K562 (cell line): Measurements from ENCODE around the gene NCAPG2. TPM values are rescaled to one million over a fixed set of nuclear protein-coding genes. Genes with fewer than 3 reads are reported as not detected.

Source experiments
- ATAC-seq: fragments of 200-7000 bp; cut with Tn5 transposase; 3 replicates; pipeline ENCODE4 v1.9.1; 2020; ENCODE audit warnings: moderate library complexity
- BruUV-seq: library from RNA; stranded (reverse); fragments of 400-500 nt; replicated peaks from 2 replicates; lab custom pipeline; 2021; lab: Mats Ljungman, UMichigan
- CTCF ChIA-PET: fragments of 300-600 bp; formaldehyde crosslinking; extraction: SDS; loops from one replicate; lab custom pipeline; 2021; ENCODE audit warnings: low intra/inter-chr PET ratio; lab: Yijun Ruan, JAX
- POLR2A ChIA-PET: fragments of 300-600, 350-650 bp; sonication (Branson Sonifier 250); formaldehyde crosslinking; extraction: SDS; loops from one replicate; lab custom pipeline; 2021; ENCODE audit warnings: antibody characterized with exemption, inconsistent platforms; lab: Yijun Ruan, JAX
- DNase-seq, 4 experiments: peaks; one replicate each; pipeline versions ENCODE4 v3.0.0 to v3.0.0-alpha.2; 2011 to 2018; ENCODE audit warnings: low spot score in 3 of 4, mixed read lengths in 3 of 4; ENCODE audit errors: extremely low read depth in 1 of 4
- FAIRE-seq: peaks from 2 replicates; lab custom pipeline; 2011; peaks lifted over from hg19 to GRCh38; lab: Jason Lieb, UNC
- H2AFZ ChIP-seq: 2 replicates; pipeline ENCODE4 v1.6.0; 2011; ENCODE audit warnings: low read depth, low read length, control low read depth, inconsistent platforms
- H3K27ac ChIP-seq: fragments of 200-600 bp; 3 replicates; pipeline ENCODE4 v1.8.0; 2011; ENCODE audit warnings: low read depth, mild to moderate bottlenecking, control low read depth, inconsistent platforms, low read length, moderate library complexity, mixed read lengths; ENCODE audit errors: extremely low read depth
- H3K27me3 ChIP-seq, 2 experiments: fragments of 300-600 bp in 1 of 2; 2 replicates in 1 of 2; 3 replicates in 1 of 2; pipeline versions ENCODE4 v1.6.0 to v1.8.0; 2011; ENCODE audit warnings: inconsistent platforms in 2 of 2, low read length in 2 of 2, mild to moderate bottlenecking in 1 of 2, mixed read lengths in 1 of 2, moderate library complexity in 1 of 2; ENCODE audit not compliant: control insufficient read depth in 2 of 2, insufficient read depth in 2 of 2
- H3K36me3 ChIP-seq: fragments of 300-600 bp; 3 replicates; pipeline ENCODE4 v1.8.0; 2011; ENCODE audit warnings: mild to moderate bottlenecking, low read length, inconsistent platforms; ENCODE audit not compliant: control insufficient read depth, insufficient read depth
- H3K4me1 ChIP-seq, 2 experiments: fragments of 200-600 bp in 1 of 2; replicated peaks in 1 of 2; 2 replicates in 1 of 2; 3 replicates in 1 of 2; pipeline versions ENCODE4 v1.5.1 to v1.8.0; 2011; ENCODE audit warnings: inconsistent platforms in 2 of 2, low read length in 2 of 2, mild to moderate bottlenecking in 1 of 2, mixed read lengths in 1 of 2, moderate library complexity in 1 of 2; ENCODE audit not compliant: control insufficient read depth in 2 of 2, insufficient read depth in 2 of 2
- H3K4me2 ChIP-seq: 2 replicates; pipeline ENCODE4 v1.6.1; 2011; ENCODE audit warnings: low read length, control low read depth, inconsistent platforms, mixed read lengths; ENCODE audit not compliant: insufficient read depth
- H3K4me3 ChIP-seq: fragments of 200-600 bp; sonication (generic), shearing (Covaris generic); 2 replicates; pipeline ENCODE4 v1.5.1; 2016; ENCODE audit warnings: control low read depth, inconsistent platforms
- H3K79me2 ChIP-seq: fragments of 200-600 bp; 3 replicates; pipeline ENCODE4 v1.8.0; 2011; ENCODE audit warnings: low read length, inconsistent platforms; ENCODE audit not compliant: control insufficient read depth, insufficient read depth
- H3K9ac ChIP-seq, 2 experiments: 2 replicates each; pipeline versions ENCODE4 v1.6.0 to v1.6.1; 2011; ENCODE audit warnings: low read depth in 2 of 2, low read length in 2 of 2, control low read depth in 1 of 2, inconsistent platforms in 1 of 2, mild to moderate bottlenecking in 1 of 2, mixed read lengths in 1 of 2; ENCODE audit not compliant: insufficient read depth in 1 of 2
- H3K9me1 ChIP-seq: one replicate; pipeline ENCODE4 v1.6.0; 2011; ENCODE audit warnings: inconsistent platforms, mild to moderate bottlenecking, low read length, moderate library complexity; ENCODE audit not compliant: control insufficient read depth, insufficient read depth
- H3K9me3 ChIP-seq: replicated peaks from 2 replicates; pipeline ENCODE4 v1.5.1; 2011; ENCODE audit warnings: low read depth, low read length, inconsistent platforms; ENCODE audit not compliant: control insufficient read depth, insufficient read depth
- H4K20me1 ChIP-seq: replicated peaks from 2 replicates; pipeline ENCODE4 v1.6.1; 2011; ENCODE audit warnings: low read length, inconsistent platforms, mixed read lengths; ENCODE audit not compliant: control insufficient read depth, insufficient read depth
- BCOR ChIP-seq: fragments of 450-650 bp; IDR thresholded peaks from 2 replicates; pipeline ENCODE4 v1.6.1; 2016
- CHD1 ChIP-seq: fragments of 200-600 bp; sonication (generic); IDR thresholded peaks from one replicate; pipeline ENCODE4 v1.6.1; 2012; ENCODE audit warnings: mild to moderate bottlenecking, moderate library complexity, low read length, inconsistent platforms
- MAFG ChIP-seq: fragments of 450-650 bp; conservative IDR thresholded peaks from 2 replicates; pipeline ENCODE4 v1.6.1; 2016; ENCODE audit warnings: missing genetic modification characterization, missing compliant biosample characterization
- MEF2A ChIP-seq: IDR thresholded peaks from 2 replicates; pipeline ENCODE4 v1.6.1; 2011; ENCODE audit warnings: low read depth, mild to moderate bottlenecking, low read length, moderate library complexity; ENCODE audit not compliant: control insufficient read depth
- MTA3 ChIP-seq: fragments of 450-650 bp; formaldehyde crosslinking; IDR thresholded peaks from 2 replicates; pipeline ENCODE4 v1.6.1; 2017; ENCODE audit warnings: mild to moderate bottlenecking, borderline replicate concordance
- RAD51 ChIP-seq: fragments of 450-650 bp; IDR thresholded peaks from 2 replicates; pipeline ENCODE4 v1.7.1; 2016; ENCODE audit warnings: low read depth, mild to moderate bottlenecking, borderline replicate concordance
- RBFOX2 ChIP-seq: fragments of 200-400 bp; formaldehyde crosslinking; IDR thresholded peaks from 2 replicates; pipeline ENCODE4 v1.6.1; 2017; ENCODE audit warnings: low read depth, mild to moderate bottlenecking, low read length, moderate library complexity
- SUPT5H ChIP-seq: fragments of 450-650 bp; IDR thresholded peaks from 2 replicates; pipeline ENCODE4 v1.6.1; 2016
- ZNF175 ChIP-seq: fragments of 200-800 bp; sonication (Bioruptor generic); IDR thresholded peaks from 2 replicates; pipeline ENCODE4 v1.6.1; 2016; ENCODE audit warnings: low read depth, mild to moderate bottlenecking, missing genetic modification characterization, missing compliant biosample characterization
- ZNF75A ChIP-seq: fragments of 450-650 bp; formaldehyde crosslinking; IDR thresholded peaks from 2 replicates; pipeline ENCODE4 v1.4.0; 2020; ENCODE audit warnings: mild to moderate bottlenecking
- ZNF766 ChIP-seq: fragments of 200-800 bp; sonication (Bioruptor generic); conservative IDR thresholded peaks from 2 replicates; pipeline ENCODE4 v1.6.1; 2016; ENCODE audit warnings: missing genetic modification characterization, missing compliant biosample characterization
- WGBS: fragments of 100-300 bp; shearing (Covaris generic); methylation state at CpG from one replicate; pipeline ENCODE4 v1.1.6; 2016; ENCODE audit warnings: low coverage, mixed read lengths; ENCODE audit not compliant: insufficient coverage; ENCODE audit errors: missing lambda C conversion rate; 5-methylcytosine and 5-hydroxymethylcytosine counted together
- in situ Hi-C: fragments of 300-500 bp; cut with MboI; formaldehyde crosslinking; loops from 4 replicates; pipeline ENCODE4 v1.15.0; 2018; ENCODE audit warnings: inconsistent platforms, mixed read lengths
- intact Hi-C: fragments of 100-400 bp; cut with micrococcal nuclease; formaldehyde crosslinking; loops from 2 replicates; pipeline ENCODE4 v1.14.2; 2022
- polyA plus RNA-seq, 8 experiments: library from polyadenylated mRNA; depleted of rRNA in 4 of 8; stranded (reverse) in 5 of 8; unstranded in 3 of 8; fragments of >200 nt; fragmentation: Nextera tagmentation in 2 of 8; fragmentation: Illumina TruSeq in 1 of 8; extraction: Ambion mirVana in 2 of 8; extraction: Trizol in 1 of 8; gene quantifications; 2 replicates each; pipeline versions ENCODE4 v1.2.1 to v1.2.3, GENCODE V29; 2011 to 2014; ENCODE audit warnings: inconsistent platforms in 1 of 8, missing spikeins in 1 of 8
- total RNA-seq, 7 experiments: library from RNA; depleted of rRNA in 6 of 7; stranded (reverse); fragments of >200 nt in 6 of 7; fragmentation: Illumina TruSeq in 2 of 7; extraction: Trizol in 2 of 7; gene quantifications; 2 replicates each; pipeline versions ENCODE4 v1.2.1 to v1.2.3, GENCODE V29; 2011 to 2021; ENCODE audit warnings: low replicate concordance in 1 of 7
- TF ChIP-seq, protein P1 (sequence below): sonication (generic); formaldehyde crosslinking; IDR thresholded peaks from 2 replicates; pipeline ENCODE4 v1.8.0; 2023; ENCODE audit warnings: mild to moderate bottlenecking, missing genetic modification reagents

The NCAPG2 gene
- total and polyA plus RNA-seq, 9 of the 15 experiments (the other 6 are each of a cell fraction or from before 2014, with no cell fraction given), result 21.5 to 127 (median 86.1) TPM

DNA sequence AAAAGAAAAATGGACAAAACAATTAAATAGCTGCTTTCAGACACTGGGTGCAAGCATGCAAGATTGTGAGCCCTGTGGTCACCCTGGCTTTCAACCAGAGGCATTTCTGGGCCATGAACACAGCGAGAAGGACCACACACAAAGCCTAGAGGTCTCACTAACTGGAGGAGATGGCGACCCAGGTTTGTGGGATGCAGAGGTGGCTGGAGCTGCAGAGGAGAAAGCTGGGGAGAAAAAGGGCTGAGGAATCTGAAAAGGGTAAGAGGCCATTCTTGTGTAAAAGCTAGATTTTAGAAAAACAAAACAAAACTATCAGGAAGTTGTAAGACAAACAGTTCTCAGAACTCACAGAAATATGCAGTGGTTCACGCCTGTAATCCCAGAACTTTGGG is 86.9 kb downstream of the NCAPG2 start:
- Histone ChIP-seq H3K4me2 (peak overlapping the region; percentile 61), H3K4me1 (peaks cover 11 to 18% of the 10 kb centered on the region in 2 experiments), H3K9ac (peak overlapping the region; percentile 56 to 62; a peak in 3 of 4 replicates), H2AFZ (peak overlapping the region; percentile 83), H3K27me3 (no peaks in the 10 kb centered on the region), H3K4me3 (no peak overlapping the region), H3K9me3 (no peaks in the 10 kb centered on the region), H3K9me1 (no peaks in the 10 kb centered on the region), H3K79me2 (no peaks in the 10 kb centered on the region; the same call in 1 of the 3 replicates), H3K27ac (peak overlapping the region; percentile 89), H3K36me3 (peaks cover 43% of the 10 kb centered on the region; the same call in 2 of the 3 replicates), H4K20me1 (no peaks in the 10 kb centered on the region)
- BruUV-seq, result no TSS peak
- WGBS, result 64% methylated on average over 3 of the region's 3 CpGs
- intact Hi-C loops (no loop called here), in situ Hi-C loops (no loop called here)
- ATAC-seq (peak; percentile 58), DNase-seq (peak in 1 of 4 experiments; percentile 24), FAIRE-seq (no peak)
- CTCF ChIA-PET, result interaction anchor here (0.6 kb wide), 1 partner anchor 402 kb away, joined by 3 read pairs; no protein-coding TSS in a partner anchor
- POLR2A ChIA-PET, result interaction anchor here (0.7 to 1.8 kb wide), 5 partner anchors 9 to 92 kb away, joined by 3 to 10 read pairs (median 4); no protein-coding TSS in a partner anchor
- TF ChIP-seq, protein P1, sequence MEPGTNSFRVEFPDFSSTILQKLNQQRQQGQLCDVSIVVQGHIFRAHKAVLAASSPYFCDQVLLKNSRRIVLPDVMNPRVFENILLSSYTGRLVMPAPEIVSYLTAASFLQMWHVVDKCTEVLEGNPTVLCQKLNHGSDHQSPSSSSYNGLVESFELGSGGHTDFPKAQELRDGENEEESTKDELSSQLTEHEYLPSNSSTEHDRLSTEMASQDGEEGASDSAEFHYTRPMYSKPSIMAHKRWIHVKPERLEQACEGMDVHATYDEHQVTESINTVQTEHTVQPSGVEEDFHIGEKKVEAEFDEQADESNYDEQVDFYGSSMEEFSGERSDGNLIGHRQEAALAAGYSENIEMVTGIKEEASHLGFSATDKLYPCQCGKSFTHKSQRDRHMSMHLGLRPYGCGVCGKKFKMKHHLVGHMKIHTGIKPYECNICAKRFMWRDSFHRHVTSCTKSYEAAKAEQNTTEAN, result no peak
- 0 out of 2 replicates have a peak, but pooled peaks have one; percentile 25 for TF ChIP-seq SUPT5H
- TF ChIP-seq BCOR, result 0 out of 2 replicates have a peak, but pooled peaks have one; percentile 39
- no peak for TF ChIP-seq MAFG (tag)
- TF ChIP-seq MEF2A, result no peak
- TF ChIP-seq ZNF766 (CRISPR knock-in tag), result no peak
- no peak for TF ChIP-seq RBFOX2
- peak; percentile 35 for TF ChIP-seq CHD1
- TF ChIP-seq ZNF75A (CRISPR knock-in tag), result no peak
- peak; percentile 17; the same call in 1 of the 2 replicates for TF ChIP-seq ZNF175 (CRISPR knock-in tag)
- TF ChIP-seq RAD51, result 0 out of 2 replicates have a peak, but pooled peaks have one; percentile 6
- no peak for TF ChIP-seq MTA3
